H9 (cell line): ENCODE results near the gene CCDC187. TPM values are rescaled to one million over a fixed set of nuclear protein-coding genes. Genes with fewer than 3 reads are reported as not detected.

Source experiments
- DNase-seq: peaks from one replicate; pipeline ENCODE4 v3.0.0-alpha.2; 2017
- H2AFZ ChIP-seq: one replicate; pipeline ENCODE4 v1.6.1; 2013; ENCODE audit warnings: mild to moderate bottlenecking, low read length, control low read depth, moderate library complexity
- H2AK5ac ChIP-seq: 2 replicates; pipeline ENCODE4 v1.6.1; 2013; ENCODE audit warnings: low read length, control low read depth, mixed read lengths; ENCODE audit not compliant: insufficient read length
- H2BK120ac ChIP-seq: one replicate; pipeline ENCODE4 v1.6.1; 2013; ENCODE audit warnings: low read depth, mild to moderate bottlenecking, low read length, control low read depth, inconsistent platforms; ENCODE audit not compliant: poor library complexity, severe bottlenecking
- H2BK12ac ChIP-seq: 2 replicates; pipeline ENCODE4 v1.6.1; 2013; ENCODE audit warnings: low read length, control low read depth, mixed read lengths, low read depth; ENCODE audit not compliant: insufficient read length
- H2BK15ac ChIP-seq: 2 replicates; pipeline ENCODE4 v1.6.1; 2013; ENCODE audit warnings: low read depth, low read length, control low read depth
- H2BK20ac ChIP-seq: one replicate; pipeline ENCODE4 v1.6.1; 2013; ENCODE audit warnings: low read depth, mild to moderate bottlenecking, low read length, control low read depth, inconsistent platforms; ENCODE audit not compliant: poor library complexity, severe bottlenecking
- H2BK5ac ChIP-seq: 2 replicates; pipeline ENCODE4 v1.6.1; 2013; ENCODE audit warnings: low read length, control low read depth, mixed read lengths; ENCODE audit not compliant: insufficient read length
- H3K14ac ChIP-seq: 2 replicates; pipeline ENCODE4 v1.6.1; 2013; ENCODE audit warnings: low read length, control low read depth; ENCODE audit not compliant: insufficient read depth
- H3K18ac ChIP-seq: 2 replicates; pipeline ENCODE4 v1.6.1; 2013; ENCODE audit warnings: low read depth, mild to moderate bottlenecking, mixed read lengths, low read length, control low read depth; ENCODE audit not compliant: insufficient read length
- H3K23ac ChIP-seq: 2 replicates; pipeline ENCODE4 v1.6.1; 2013; ENCODE audit warnings: low read length, control low read depth, mixed read lengths, low read depth; ENCODE audit not compliant: insufficient read length
- H3K23me2 ChIP-seq: 2 replicates; pipeline ENCODE4 v1.6.1; 2013; ENCODE audit warnings: low read depth, mild to moderate bottlenecking, mixed read lengths, low read length, control low read depth; ENCODE audit not compliant: insufficient read length, poor library complexity, severe bottlenecking
- H3K27ac ChIP-seq: 2 replicates; pipeline ENCODE4 v1.5.1; 2013; ENCODE audit warnings: low read length, control low read depth, mixed read lengths, low read depth; ENCODE audit not compliant: insufficient read length
- H3K27me3 ChIP-seq: 2 replicates; pipeline ENCODE4 v1.6.1; 2013; ENCODE audit warnings: low read length, control low read depth, inconsistent platforms; ENCODE audit not compliant: insufficient read depth
- H3K4ac ChIP-seq: 2 replicates; pipeline ENCODE4 v1.6.1; 2013; ENCODE audit warnings: low read depth, mild to moderate bottlenecking, control low read depth, inconsistent platforms, low read length, moderate library complexity
- H3K4me1 ChIP-seq: 2 replicates; pipeline ENCODE4 v1.6.1; 2013; ENCODE audit warnings: low read length, control low read depth, inconsistent platforms; ENCODE audit not compliant: insufficient read depth
- H3K4me2 ChIP-seq: 2 replicates; pipeline ENCODE4 v1.6.1; 2013; ENCODE audit warnings: low read length, control low read depth, mixed read lengths; ENCODE audit not compliant: insufficient read length, insufficient read depth
- H3K56ac ChIP-seq: 2 replicates; pipeline ENCODE4 v1.6.1; 2013; ENCODE audit warnings: low read depth, mild to moderate bottlenecking, mixed read lengths, low read length, control low read depth; ENCODE audit not compliant: insufficient read length
- H3K79me1 ChIP-seq: 2 replicates; pipeline ENCODE4 v1.6.1; 2013; ENCODE audit warnings: low read depth, mild to moderate bottlenecking, moderate library complexity, low read length, control low read depth, inconsistent platforms; ENCODE audit not compliant: insufficient read depth, poor library complexity, severe bottlenecking
- H3K79me2 ChIP-seq: 2 replicates; pipeline ENCODE4 v1.6.1; 2013; ENCODE audit warnings: low read length, control low read depth, inconsistent platforms; ENCODE audit not compliant: insufficient read depth
- H3K9ac ChIP-seq: 2 replicates; pipeline ENCODE4 v1.6.1; 2013; ENCODE audit warnings: low read length, control low read depth, mixed read lengths; ENCODE audit not compliant: insufficient read length; ENCODE audit errors: extremely low read depth
- H3K9me3 ChIP-seq: one replicate; pipeline ENCODE4 v1.6.1; 2013; ENCODE audit warnings: low read depth, low read length, inconsistent platforms; ENCODE audit not compliant: control insufficient read depth
- H3T11ph ChIP-seq: one replicate; pipeline ENCODE4 v1.6.1; 2013; ENCODE audit warnings: mild to moderate bottlenecking, low read length, control low read depth, inconsistent platforms
- H4K20me1 ChIP-seq: one replicate; pipeline ENCODE4 v1.6.1; 2013; ENCODE audit not compliant: control insufficient read depth, insufficient read length, insufficient read depth
- H4K5ac ChIP-seq: 2 replicates; pipeline ENCODE4 v1.6.1; 2013; ENCODE audit warnings: low read depth, mild to moderate bottlenecking, mixed read lengths, low read length, control low read depth; ENCODE audit not compliant: insufficient read length
- H4K8ac ChIP-seq: replicated peaks from 2 replicates; pipeline ENCODE4 v1.6.1; 2013; ENCODE audit warnings: low read length, control low read depth, mixed read lengths, low read depth; ENCODE audit not compliant: insufficient read length
- H4K91ac ChIP-seq: 2 replicates; pipeline ENCODE4 v1.6.1; 2013; ENCODE audit warnings: low read depth, mild to moderate bottlenecking, moderate library complexity, mixed read lengths, low read length, control low read depth; ENCODE audit not compliant: insufficient read length
- H3K27ac Mint-ChIP-seq, 3 experiments: 2 replicates in 2 of 3; 3 replicates in 1 of 3; pipeline ENCODE4 v1.8.0; 2020 to 2021; ENCODE audit warnings: mixed read lengths in 3 of 3, mild to moderate bottlenecking in 1 of 3, moderate library complexity in 1 of 3
- H3K27me3 Mint-ChIP-seq: 2 replicates; pipeline ENCODE4 v1.8.0; 2021; ENCODE audit warnings: low read depth, mild to moderate bottlenecking, moderate library complexity, mixed read lengths
- H3K36me3 Mint-ChIP-seq, 3 experiments: 2 replicates in 2 of 3; 3 replicates in 1 of 3; pipeline ENCODE4 v1.8.0; 2020 to 2021; ENCODE audit warnings: low read depth in 3 of 3, mixed read lengths in 3 of 3; ENCODE audit not compliant: insufficient read depth in 1 of 3
- H3K4me1 Mint-ChIP-seq, 2 experiments: 2 replicates each; pipeline ENCODE4 v1.8.0; 2020; ENCODE audit warnings: mixed read lengths in 2 of 2
- H3K4me3 Mint-ChIP-seq, 2 experiments: 2 replicates in 1 of 2; 3 replicates in 1 of 2; pipeline ENCODE4 v1.8.0; 2020 to 2021; ENCODE audit warnings: mild to moderate bottlenecking in 2 of 2, mixed read lengths in 2 of 2, moderate library complexity in 1 of 2
- H3K9me3 Mint-ChIP-seq, 2 experiments: 2 replicates in 1 of 2; 3 replicates in 1 of 2; pipeline ENCODE4 v1.8.0; 2020; ENCODE audit warnings: mild to moderate bottlenecking in 2 of 2, mixed read lengths in 2 of 2, moderate library complexity in 1 of 2
- WGBS: extraction: QIAGEN DNeasy Blood & Tissue Kit; methylation state at CpG from one replicate; pipeline ENCODE4 v1.1.7; 2013; ENCODE audit warnings: missing lambda C conversion rate, low lambda C conversion rate, mixed read lengths; ENCODE audit not compliant: insufficient read length; ENCODE audit errors: extremely low coverage; 5-methylcytosine and 5-hydroxymethylcytosine counted together
- total RNA-seq: library from RNA; stranded (reverse); gene quantifications from 2 replicates; pipeline ENCODE4 v1.2.1, GENCODE V29; 2021
- TF ChIP-seq, protein P1 (sequence below): fragments of 200-600 bp; sonication (generic); conservative IDR thresholded peaks from 3 replicates; pipeline ENCODE4 v1.8.0; 2021; ENCODE audit warnings: antibody characterized with exemption, mild to moderate bottlenecking

Gene CCDC187
- total RNA-seq, 1 experiment from 2014 or later, result 0.07 TPM

DNA sequence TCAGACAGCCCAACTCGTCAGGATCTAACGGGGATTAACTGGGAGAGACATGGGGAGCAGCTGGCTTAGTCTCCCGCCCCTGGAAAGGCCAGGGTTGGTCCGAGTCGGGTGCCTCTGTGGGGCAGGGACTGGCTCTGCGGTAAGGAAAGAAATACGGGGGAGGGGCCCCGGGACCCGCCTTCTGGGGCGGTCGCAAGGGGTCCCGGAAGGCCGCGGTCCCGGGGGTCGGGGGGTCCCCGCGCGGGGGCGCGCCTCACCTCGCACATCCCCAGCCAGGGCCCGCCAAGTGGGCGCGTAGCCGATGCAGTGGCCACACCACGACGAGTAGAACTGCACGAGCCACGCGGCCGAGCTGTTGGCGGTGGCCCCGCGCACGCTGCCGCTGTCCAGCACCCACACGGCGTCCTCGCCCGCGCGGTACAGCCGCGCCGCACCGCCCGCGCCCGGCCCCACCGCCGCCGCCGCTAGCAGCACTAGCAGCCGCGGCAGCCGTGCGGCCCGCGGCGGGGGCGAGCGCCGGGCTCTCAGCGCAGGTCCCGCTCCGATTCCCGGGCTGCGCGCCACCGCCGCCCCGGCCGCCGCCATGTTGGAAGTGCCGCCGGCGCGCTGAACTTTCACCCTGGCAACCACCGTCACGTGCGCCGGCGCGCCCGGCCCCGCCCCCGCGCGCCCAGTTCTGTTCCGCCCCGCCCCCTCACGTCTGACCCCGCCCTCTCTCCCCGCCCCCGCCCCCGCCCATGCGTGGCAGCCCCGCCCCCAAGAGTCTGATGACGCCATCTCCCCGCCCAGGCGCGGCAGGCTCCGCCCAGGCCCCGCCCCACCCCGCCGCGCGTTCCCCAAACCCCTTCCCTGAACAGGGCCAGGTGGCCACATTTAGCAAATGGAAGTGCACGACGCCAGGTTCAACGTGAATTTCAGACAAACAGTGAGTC, 58.4 kb downstream of the CCDC187 start, which contains the start of gene QSOX2:
TSS of gene QSOX2 (minus strand) at position 594 of the 932 bp plus-strand sequence. CDS start at position 585, 9 bp downstream.
- Histone ChIP-seq H3K4ac (no peak within 1 kb of the TSS), H3K56ac (no peak within 1 kb of the TSS), H3K23ac (no peak within 1 kb of the TSS), H3T11ph (no peak within 1 kb of the TSS), H3K27ac (no peak within 1 kb of the TSS), H2BK5ac (no peak within 1 kb of the TSS), H3K23me2 (peaks cover 5% of the 10 kb centered on the region), H3K4me2 (peak within 1 kb of the TSS; percentile 80), H4K20me1 (peaks cover 6% of the 10 kb centered on the region), H2AK5ac (no peak within 1 kb of the TSS), H3K79me2 (peaks cover 18% of the 10 kb centered on the region; the same call in 1 of the 2 replicates), H3K14ac (no peak within 1 kb of the TSS; the same call in 1 of the 2 replicates), H3K9ac (peak within 1 kb of the TSS; percentile 66), H2BK12ac (no peak within 1 kb of the TSS), H2BK20ac (no peak within 1 kb of the TSS), H2AFZ (no peak within 1 kb of the TSS), H3K79me1 (peaks cover 5% of the 10 kb centered on the region), H4K8ac (no peak within 1 kb of the TSS), H3K9me3 (no peaks in the 10 kb centered on the region), H4K91ac (no peak within 1 kb of the TSS), H3K4me1 (peaks cover 9% of the 10 kb centered on the region), H4K5ac (no peak within 1 kb of the TSS), H2BK120ac (no peak within 1 kb of the TSS), H2BK15ac (no peak within 1 kb of the TSS), H3K27me3 (no peaks in the 10 kb centered on the region), H3K18ac (no peak within 1 kb of the TSS)
- Mint-ChIP-seq H3K27ac (peak within 1 kb of the TSS; percentile 71 to 75 (median 71); a peak in 6 of 7 replicates), H3K36me3 (peaks cover 0 to 7% (median 5%) of the 10 kb centered on the region in 3 experiments; a peak in 3 of 7 replicates), H3K9me3 (no peaks in the 10 kb centered on the region; a peak in 1 of 5 replicates), H3K27me3 (peaks cover 18% of the 10 kb centered on the region), H3K4me3 (peak within 1 kb of the TSS; percentile 83 to 95), H3K4me1 (peaks cover 35 to 56% of the 10 kb centered on the region in 2 experiments)
- WGBS, result no CpG with 5 or more reads among the region's 112 CpGs
- TF ChIP-seq, protein P1, sequence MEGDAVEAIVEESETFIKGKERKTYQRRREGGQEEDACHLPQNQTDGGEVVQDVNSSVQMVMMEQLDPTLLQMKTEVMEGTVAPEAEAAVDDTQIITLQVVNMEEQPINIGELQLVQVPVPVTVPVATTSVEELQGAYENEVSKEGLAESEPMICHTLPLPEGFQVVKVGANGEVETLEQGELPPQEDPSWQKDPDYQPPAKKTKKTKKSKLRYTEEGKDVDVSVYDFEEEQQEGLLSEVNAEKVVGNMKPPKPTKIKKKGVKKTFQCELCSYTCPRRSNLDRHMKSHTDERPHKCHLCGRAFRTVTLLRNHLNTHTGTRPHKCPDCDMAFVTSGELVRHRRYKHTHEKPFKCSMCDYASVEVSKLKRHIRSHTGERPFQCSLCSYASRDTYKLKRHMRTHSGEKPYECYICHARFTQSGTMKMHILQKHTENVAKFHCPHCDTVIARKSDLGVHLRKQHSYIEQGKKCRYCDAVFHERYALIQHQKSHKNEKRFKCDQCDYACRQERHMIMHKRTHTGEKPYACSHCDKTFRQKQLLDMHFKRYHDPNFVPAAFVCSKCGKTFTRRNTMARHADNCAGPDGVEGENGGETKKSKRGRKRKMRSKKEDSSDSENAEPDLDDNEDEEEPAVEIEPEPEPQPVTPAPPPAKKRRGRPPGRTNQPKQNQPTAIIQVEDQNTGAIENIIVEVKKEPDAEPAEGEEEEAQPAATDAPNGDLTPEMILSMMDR, result no peak
- DNase-seq, result peak; percentile 80
